RPMI7951 (cell line): ENCODE measurements around the gene PTGES2. TPM values are rescaled to one million over a fixed set of nuclear protein-coding genes. Genes with fewer than 3 reads are reported as not detected.

Experiments
- DNase-seq: peaks from one replicate; pipeline ENCODE4 v3.0.0-alpha.2; 2012; ENCODE audit warnings: low read depth
- total RNA-seq: library from RNA; depleted of rRNA; stranded (reverse); fragments of >200 nt; shearing (Covaris generic); gene quantifications from 2 replicates; pipeline ENCODE4 v1.2.3, GENCODE V29; 2014

The PTGES2 gene
- total RNA-seq, 1 experiment from 2014 or later, result 28.5 TPM

- DNase-seq, result no peak
Measured at GRCh38 chr9:128103589-128103962, 24.0 kb downstream of the PTGES2 start.

GRCh38 chr9:128102861-128103588, 24.5 kb downstream of the PTGES2 start:
- no peak for DNase-seq

GRCh38 chr9:128102196-128102595, 25.3 kb downstream of the PTGES2 start:
- DNase-seq, result no peak

- no peak for DNase-seq
Measured at GRCh38 chr9:128101690-128102089, 25.8 kb downstream of the PTGES2 start.

GRCh38 chr9:128101231-128101661, 26.3 kb downstream of the PTGES2 start:
- DNase-seq, result no peak

- DNase-seq, result no peak
Measured at GRCh38 chr9:128100581-128100980, 26.9 kb downstream of the PTGES2 start.

- DNase-seq, result no peak
Measured at GRCh38 chr9:128099932-128100491, 27.5 kb downstream of the PTGES2 start.

- no peak for DNase-seq
Measured at GRCh38 chr9:128099231-128099931, 28.1 kb downstream of the PTGES2 start.

GRCh38 chr9:128098297-128099230, 29.0 kb downstream of the PTGES2 start:
- DNase-seq, result peak; percentile 93

- no peak for DNase-seq
Measured at GRCh38 chr9:128097543-128098296, 29.8 kb downstream of the PTGES2 start.

- DNase-seq, result no peak
Measured at GRCh38 chr9:128096616-128097536, 30.7 kb downstream of the PTGES2 start.

- DNase-seq, result no peak
Measured at GRCh38 chr9:128094950-128095544, 32.5 kb downstream of the PTGES2 start.

GRCh38 chr9:128094166-128094949, 33.2 kb downstream of the PTGES2 start:
- peak; percentile 93 for DNase-seq

- DNase-seq, result no peak
Measured at GRCh38 chr9:128093011-128093410, 34.5 kb downstream of the PTGES2 start.

- DNase-seq, result no peak
Measured at GRCh38 chr9:128092199-128092977, 35.1 kb downstream of the PTGES2 start.

- DNase-seq, result no peak
Measured at GRCh38 chr9:128091571-128091970, 36.0 kb downstream of the PTGES2 start.

GRCh38 chr9:128091144-128091543, 36.4 kb downstream of the PTGES2 start:
- no peak for DNase-seq

- no peak for DNase-seq
Measured at GRCh38 chr9:128089299-128089698, 38.2 kb downstream of the PTGES2 start.
